Endothelial cell of umbilical vein (primary cell): Measurements from ENCODE around the gene KIF9.
"Not testable (repeated sequence)": the region's sequence is repeated elsewhere in the genome, so short reads cannot be mapped to it uniquely, and the experiment has no call there.

Source experiments
- CTCF ChIP-seq, 2 donors: IDR thresholded peaks; 1 replicate in 1 of 2; 2 replicates in 1 of 2; pipeline ENCODE4 v1.5.1; 2011; ENCODE audit warnings: low read length in 2 of 2, mild to moderate bottlenecking in 2 of 2, moderate library complexity in 2 of 2, control low read depth in 1 of 2, inconsistent platforms in 1 of 2, low read depth in 1 of 2; ENCODE audit not compliant: insufficient read depth in 1 of 2; ENCODE audit errors: extremely low read depth in 1 of 2
- JUN ChIP-seq: IDR thresholded peaks from 2 replicates; pipeline ENCODE4 v1.6.1; 2011; ENCODE audit warnings: borderline replicate concordance, low read depth; ENCODE audit not compliant: insufficient read length, insufficient read depth
- MAX ChIP-seq: IDR thresholded peaks from 2 replicates; pipeline ENCODE4 v1.6.1; 2011; ENCODE audit not compliant: insufficient read depth, insufficient read length
- MYC ChIP-seq: IDR thresholded peaks from one replicate; pipeline ENCODE4 v1.6.1; 2011; ENCODE audit warnings: mild to moderate bottlenecking, low read depth, low read length
- POLR2A ChIP-seq: IDR thresholded peaks from 2 replicates; pipeline ENCODE4 v1.6.1; 2012; ENCODE audit warnings: low read depth, mild to moderate bottlenecking, control low read depth, low read length
- POLR2AphosphoS5 ChIP-seq: IDR thresholded peaks from 2 replicates; pipeline ENCODE4 v1.6.1; 2012; ENCODE audit warnings: low read depth, mild to moderate bottlenecking, control low read depth, low read length, moderate library complexity; ENCODE audit not compliant: insufficient read depth

GRCh38 chr3:47291754-47292420 lies 9.3 kb upstream of the KIF9 start:
- TF ChIP-seq CTCF (IDR thresholded peaks at IDR 0.05; ENCODE audit: extremely low read depth in 1 of 2, insufficient read depth in 1 of 2, low read depth in 1 of 2, low read length in 2 of 2); MYC; MAX; POLR2A; POLR2AphosphoS5; JUN: not testable (repeated sequence)
